ENCODE data around the gene PLEKHM2.

DNA sequence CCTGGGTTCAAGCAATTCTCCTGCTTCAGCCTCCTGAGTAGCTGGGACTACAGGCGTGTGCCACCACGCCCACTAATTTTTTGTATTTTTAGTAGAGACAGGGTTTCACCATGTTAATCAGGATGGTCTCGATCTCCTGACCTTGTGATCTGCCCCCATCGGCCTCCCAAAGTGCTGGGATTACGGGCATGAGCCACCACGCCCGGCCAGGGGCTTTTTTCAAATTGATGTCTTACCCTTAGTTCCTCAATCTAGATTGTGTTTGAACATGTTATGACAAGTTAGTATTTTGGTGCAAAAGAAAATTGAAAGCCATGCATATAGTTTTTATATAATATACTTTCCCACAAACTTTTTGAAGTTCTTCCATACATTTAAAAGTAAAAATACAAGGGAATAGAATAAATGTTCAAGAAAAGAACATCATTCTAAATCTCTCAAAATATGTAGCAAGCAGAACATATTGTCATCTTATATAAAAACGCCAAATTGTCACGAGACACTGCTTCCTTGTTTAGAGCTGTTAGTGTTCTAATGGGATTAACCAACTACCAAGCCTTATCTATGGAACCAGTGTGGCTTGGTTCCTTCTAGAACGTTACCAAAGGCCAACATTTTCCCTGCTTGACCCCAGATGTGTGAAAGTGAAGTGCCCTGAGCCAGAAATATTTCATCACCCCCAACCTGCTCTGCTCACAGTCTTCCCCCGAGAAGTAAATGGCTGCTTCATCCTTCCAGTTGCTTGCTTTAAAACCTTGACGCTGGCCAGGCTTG, 9.5 kb upstream of the PLEKHM2 start:
- TF ChIP-seq POLR2AphosphoS5 (IDR thresholded peaks at IDR 0.05; ENCODE audit: low read depth, low read length) (no peak), POLR2A (IDR thresholded peaks at IDR 0.05; ENCODE audit: low read depth, low read length) (no peak), TAF1 (IDR thresholded peaks at IDR 0.05; ENCODE audit: borderline replicate concordance, low read depth, low read length) (no peak)

Data from GM12892 (cell line).